GM18498 (cell line): Measurements from ENCODE around the gene UBE2S.
"Not testable (repeated sequence)": the region's sequence is repeated elsewhere in the genome, so short reads cannot be mapped to it uniquely, and the experiment has no call there.

Source experiments
- ATAC-seq: cut with Tn5 transposase; IDR thresholded peaks from one replicate; pipeline ENCODE4 v1.9.1; 2021; ENCODE audit warnings: mild to moderate bottlenecking, moderate library complexity; ENCODE audit not compliant: unreplicated experiment

Gene UBE2S

GRCh38 chr19:55406826-55407549 is 600 bp downstream of the UBE2S start:
- peak; percentile 21 for ATAC-seq

- no peak for ATAC-seq
These were observed 1.3 kb downstream of the UBE2S start for GRCh38 chr19:55406091-55406825.

- no peak for ATAC-seq
These were observed 1.9 kb downstream of the UBE2S start for GRCh38 chr19:55405638-55406037.

GRCh38 chr19:55402509-55402908 is 5.1 kb downstream of the UBE2S start:
- ATAC-seq: no peak

GRCh38 chr19:55401390-55401789 is 6.2 kb downstream of the UBE2S start:
- ATAC-seq: not testable (repeated sequence)

GRCh38 chr19:55400281-55401087 is 7.1 kb downstream of the UBE2S start:
- no peak for ATAC-seq

- no peak for ATAC-seq
These were observed 9.2 kb downstream of the UBE2S start for GRCh38 chr19:55398200-55398925.

GRCh38 chr19:55392820-55393761 is 14.5 kb downstream of the UBE2S start:
- no peak for ATAC-seq

- ATAC-seq: no peak
These were observed 15.6 kb downstream of the UBE2S start for GRCh38 chr19:55391702-55392615.

GRCh38 chr19:55391191-55391670 is 16.4 kb downstream of the UBE2S start:
- ATAC-seq: no peak

- ATAC-seq: no peak
These were observed 17.1 kb downstream of the UBE2S start for GRCh38 chr19:55390461-55390880.

- ATAC-seq: no peak
These were observed 17.9 kb downstream of the UBE2S start for GRCh38 chr19:55389386-55390317.

- no peak for ATAC-seq
These were observed 19.7 kb downstream of the UBE2S start for GRCh38 chr19:55387736-55388497.

GRCh38 chr19:55386493-55386971 is 21.1 kb downstream of the UBE2S start:
- no peak for ATAC-seq

- peak; percentile 63 for ATAC-seq
These were observed 21.7 kb downstream of the UBE2S start, which contains the start of gene RPL28 for GRCh38 chr19:55385724-55386492. RPL28 (plus strand) TSS chr19:55385932; CDS start chr19:55386358, 426 bp downstream.
